ENCODE results near the gene TESK1. TPM values are rescaled to one million over a fixed set of nuclear protein-coding genes. Genes with fewer than 3 reads are reported as not detected.

The TESK1 gene, protein sequence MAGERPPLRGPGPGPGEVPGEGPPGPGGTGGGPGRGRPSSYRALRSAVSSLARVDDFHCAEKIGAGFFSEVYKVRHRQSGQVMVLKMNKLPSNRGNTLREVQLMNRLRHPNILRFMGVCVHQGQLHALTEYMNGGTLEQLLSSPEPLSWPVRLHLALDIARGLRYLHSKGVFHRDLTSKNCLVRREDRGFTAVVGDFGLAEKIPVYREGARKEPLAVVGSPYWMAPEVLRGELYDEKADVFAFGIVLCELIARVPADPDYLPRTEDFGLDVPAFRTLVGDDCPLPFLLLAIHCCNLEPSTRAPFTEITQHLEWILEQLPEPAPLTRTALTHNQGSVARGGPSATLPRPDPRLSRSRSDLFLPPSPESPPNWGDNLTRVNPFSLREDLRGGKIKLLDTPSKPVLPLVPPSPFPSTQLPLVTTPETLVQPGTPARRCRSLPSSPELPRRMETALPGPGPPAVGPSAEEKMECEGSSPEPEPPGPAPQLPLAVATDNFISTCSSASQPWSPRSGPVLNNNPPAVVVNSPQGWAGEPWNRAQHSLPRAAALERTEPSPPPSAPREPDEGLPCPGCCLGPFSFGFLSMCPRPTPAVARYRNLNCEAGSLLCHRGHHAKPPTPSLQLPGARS
- polyA plus RNA-seq (2011; rRNA removed): 23.2 and 32.6 TPM in 2 replicates
- polyA minus RNA-seq (2011; rRNA and poly(A)+ RNA removed): 17.8 and 20.2 TPM in 2 replicates

DNA sequence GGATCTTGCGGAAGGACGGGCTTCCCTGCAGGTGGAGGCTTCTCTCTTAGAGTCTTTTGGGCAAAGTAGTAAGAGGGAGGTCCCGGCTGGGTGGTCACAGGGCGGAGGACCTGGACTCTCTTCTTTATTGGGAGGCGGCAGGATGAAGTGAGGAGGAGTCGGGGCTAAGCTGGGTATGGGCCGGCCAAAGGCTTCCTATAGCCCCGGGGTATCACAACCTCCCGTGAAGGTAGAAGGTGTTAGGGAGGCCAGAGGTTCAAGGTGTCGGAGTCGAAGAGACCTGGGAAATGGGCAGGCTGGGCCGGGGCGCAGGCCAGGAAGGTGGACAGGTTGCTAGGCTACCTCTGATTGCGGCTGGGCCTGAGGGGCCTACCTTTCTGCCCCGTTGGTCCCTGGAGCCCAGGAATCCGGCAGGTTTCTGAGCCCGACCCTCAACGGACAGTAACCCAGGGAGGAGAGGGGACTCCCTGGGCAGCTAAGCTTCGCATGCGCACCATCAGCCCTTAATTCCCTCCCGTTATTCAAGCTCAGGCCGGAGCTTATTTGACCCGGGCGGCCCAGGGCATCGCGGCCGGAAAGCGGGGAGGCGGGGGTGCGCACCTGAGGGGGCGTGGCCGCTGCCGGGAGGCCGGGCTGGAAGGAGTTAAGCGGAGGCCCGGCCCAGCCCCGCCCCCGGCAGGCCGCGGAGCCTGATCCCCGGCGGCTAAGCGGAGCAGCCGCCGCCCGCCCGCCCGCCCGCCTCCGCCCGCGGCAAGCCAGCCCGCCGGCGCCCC, at the start of gene TESK1:
TSS of gene TESK1 (plus strand) at position 685 of the 773 bp plus-strand sequence. CDS start 358 bp downstream, outside the sequence.
- ChIA-PET POLR2A (no interaction called here), CTCF (interaction anchor here (0.6 to 1.5 kb wide), 7 partner anchors 19 to 128 kb away, joined by 3 to 6 read pairs (median 3); partner anchors contain the start of genes CCDC107, CREB3 and TLN1)
- H3K4me3 ChIP-seq (ENCODE audit: low read depth, low read length): peak within 1 kb of the TSS; percentile 59
- TF ChIP-seq, protein P1, sequence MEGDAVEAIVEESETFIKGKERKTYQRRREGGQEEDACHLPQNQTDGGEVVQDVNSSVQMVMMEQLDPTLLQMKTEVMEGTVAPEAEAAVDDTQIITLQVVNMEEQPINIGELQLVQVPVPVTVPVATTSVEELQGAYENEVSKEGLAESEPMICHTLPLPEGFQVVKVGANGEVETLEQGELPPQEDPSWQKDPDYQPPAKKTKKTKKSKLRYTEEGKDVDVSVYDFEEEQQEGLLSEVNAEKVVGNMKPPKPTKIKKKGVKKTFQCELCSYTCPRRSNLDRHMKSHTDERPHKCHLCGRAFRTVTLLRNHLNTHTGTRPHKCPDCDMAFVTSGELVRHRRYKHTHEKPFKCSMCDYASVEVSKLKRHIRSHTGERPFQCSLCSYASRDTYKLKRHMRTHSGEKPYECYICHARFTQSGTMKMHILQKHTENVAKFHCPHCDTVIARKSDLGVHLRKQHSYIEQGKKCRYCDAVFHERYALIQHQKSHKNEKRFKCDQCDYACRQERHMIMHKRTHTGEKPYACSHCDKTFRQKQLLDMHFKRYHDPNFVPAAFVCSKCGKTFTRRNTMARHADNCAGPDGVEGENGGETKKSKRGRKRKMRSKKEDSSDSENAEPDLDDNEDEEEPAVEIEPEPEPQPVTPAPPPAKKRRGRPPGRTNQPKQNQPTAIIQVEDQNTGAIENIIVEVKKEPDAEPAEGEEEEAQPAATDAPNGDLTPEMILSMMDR (IDR thresholded peaks at IDR 0.05; ENCODE audit: insufficient read depth, low read depth, low read length): no peak
- no peak for DNase-seq (ENCODE audit: low read depth)
- H3K27me3 ChIP-seq (ENCODE audit: control insufficient read depth, insufficient read depth, low read length): no peaks in the 10 kb centered on the region
- peaks cover 19% of the 10 kb centered on the region for H3K36me3 ChIP-seq (ENCODE audit: control insufficient read depth, insufficient read depth, low read length)

DNA sequence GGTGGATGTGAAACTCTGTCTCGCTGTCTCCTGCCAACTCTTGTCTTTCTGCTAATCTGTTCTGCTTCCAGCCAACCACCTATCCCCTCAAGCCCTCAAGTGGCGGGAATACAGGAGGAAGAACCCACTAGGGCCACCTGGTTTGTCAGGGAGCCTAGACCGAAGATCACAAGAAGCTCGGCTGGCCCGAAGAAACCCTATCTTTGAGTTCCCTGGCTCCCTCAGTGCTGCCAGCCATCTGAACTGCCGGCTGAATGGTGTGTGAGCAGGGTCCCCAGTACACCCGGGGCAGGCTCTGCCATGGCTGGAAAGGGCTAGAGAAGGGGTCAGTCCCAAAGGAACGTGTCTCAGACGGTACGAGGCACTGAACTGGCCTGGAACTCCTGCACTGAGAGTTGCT, 49.2 kb upstream of the TESK1 start:
- no peaks in the 10 kb centered on the region for H3K27me3 ChIP-seq (ENCODE audit: control insufficient read depth, insufficient read depth, low read length)
- H3K36me3 ChIP-seq (ENCODE audit: control insufficient read depth, insufficient read depth, low read length): peaks cover 54% of the 10 kb centered on the region
- DNase-seq (ENCODE audit: low read depth): no peak
- CTCF ChIA-PET: interaction anchor here (1.4 to 7.0 kb wide), 5 partner anchors 15 to 76 kb away, joined by 3 to 68 read pairs (median 38); partner anchors contain the start of gene RUSC2
- H3K4me3 ChIP-seq (ENCODE audit: low read depth, low read length): no peak overlapping the region
- POLR2A ChIA-PET: no interaction called here
- TF ChIP-seq, protein P1 (IDR thresholded peaks at IDR 0.05; ENCODE audit: insufficient read depth, low read depth, low read length): no peak

DNA sequence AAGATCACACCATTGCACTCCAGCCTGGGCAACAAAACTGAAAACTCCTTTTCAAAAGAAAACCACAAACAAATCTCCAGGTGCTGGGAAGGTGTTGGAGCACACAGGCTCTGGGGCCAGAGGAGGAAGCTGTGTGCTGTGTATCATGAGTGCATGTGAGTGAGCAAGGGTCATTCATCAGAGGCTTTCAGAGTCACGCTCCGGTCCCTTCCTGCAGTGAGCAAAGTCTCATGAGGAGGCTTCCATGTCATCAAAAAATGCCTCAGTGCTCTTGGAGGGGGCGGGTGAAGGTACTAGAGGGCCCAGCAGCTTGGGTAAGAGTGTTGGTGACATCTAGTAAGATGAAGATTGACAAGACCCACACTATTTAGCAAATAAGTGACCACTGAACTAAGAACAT, 48.3 kb upstream of the TESK1 start:
- TF ChIP-seq, protein P1 (IDR thresholded peaks at IDR 0.05; ENCODE audit: insufficient read depth, low read depth, low read length): no peak
- Histone ChIP-seq H3K4me3 (ENCODE audit: low read depth, low read length) (no peak overlapping the region), H3K27me3 (ENCODE audit: control insufficient read depth, insufficient read depth, low read length) (no peaks in the 10 kb centered on the region), H3K36me3 (ENCODE audit: control insufficient read depth, insufficient read depth, low read length) (peaks cover 59% of the 10 kb centered on the region)
- DNase-seq (ENCODE audit: low read depth): no peak
- ChIA-PET POLR2A (no interaction called here), CTCF (interaction anchor here (1.0 to 7.0 kb wide), 4 partner anchors 19 to 77 kb away, joined by 3 to 68 read pairs (median 26); no protein-coding TSS in a partner anchor)

DNA sequence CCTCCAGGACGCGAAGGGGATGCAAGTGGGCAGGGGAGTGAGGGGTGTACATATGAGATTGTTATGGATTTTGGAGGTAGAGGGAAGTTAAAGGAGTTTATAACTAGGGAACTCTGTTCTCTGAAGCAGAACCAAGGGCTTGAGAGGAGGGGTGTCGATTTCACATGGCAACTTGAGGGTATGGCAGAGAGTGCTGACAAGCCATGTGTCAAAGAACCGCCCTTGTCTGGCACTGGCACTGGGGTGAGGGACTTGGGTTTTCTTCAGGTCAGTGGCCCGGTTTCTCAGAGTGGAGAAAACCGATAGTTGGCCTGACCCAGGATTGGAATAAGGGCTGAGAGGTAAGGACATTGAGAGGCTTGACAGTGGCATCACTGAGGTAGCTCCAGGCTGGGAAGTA, 47.7 kb upstream of the TESK1 start:
- CTCF ChIA-PET: interaction anchor here (1.0 to 7.0 kb wide), 3 partner anchors 42 to 78 kb away, joined by 3 to 68 read pairs (median 3); no protein-coding TSS in a partner anchor
- DNase-seq (ENCODE audit: low read depth): no peak
- POLR2A ChIA-PET: no interaction called here
- TF ChIP-seq, protein P1 (IDR thresholded peaks at IDR 0.05; ENCODE audit: insufficient read depth, low read depth, low read length): no peak
- Histone ChIP-seq H3K36me3 (ENCODE audit: control insufficient read depth, insufficient read depth, low read length) (peaks cover 61% of the 10 kb centered on the region), H3K27me3 (ENCODE audit: control insufficient read depth, insufficient read depth, low read length) (no peaks in the 10 kb centered on the region), H3K4me3 (ENCODE audit: low read depth, low read length) (no peak overlapping the region)

All from BJ (cell line).